Gastroesophageal sphincter (tissue), 4 donors: ENCODE results near the gene MADD. TPM values are rescaled to one million over a fixed set of nuclear protein-coding genes. Genes with fewer than 3 reads are reported as not detected.

Experiments used
- ATAC-seq: fragments of 150-250 bp; one replicate; pipeline ENCODE4 v1.9.1; 2016; ENCODE audit warnings: mild to moderate bottlenecking, moderate library complexity
- H3K27ac ChIP-seq, 4 donors: fragments of 200-600 bp; sonication (generic) in 3 of 4; 1 replicate in 3 of 4; 2 replicates in 1 of 4; pipeline ENCODE4 v1.5.1; 2016 to 2019
- H3K27me3 ChIP-seq: fragments of 200-600 bp; sonication (generic); one replicate; pipeline ENCODE4 v1.5.1; 2019
- H3K36me3 ChIP-seq, 2 donors: fragments of 200-600 bp; sonication (generic); one replicate each; pipeline ENCODE4 v1.5.1; 2019; ENCODE audit warnings: control low read depth in 1 of 2
- H3K4me1 ChIP-seq, 3 donors: fragments of 200-600 bp; sonication (generic); 1 replicate in 2 of 3; 2 replicates in 1 of 3; pipeline ENCODE4 v1.5.1; 2016 to 2019; ENCODE audit warnings: control low read depth in 2 of 3
- H3K4me3 ChIP-seq, 2 donors: fragments of 200-600 bp; sonication (generic); one replicate each; pipeline ENCODE4 v1.5.1; 2019; ENCODE audit warnings: mild to moderate bottlenecking in 1 of 2, moderate library complexity in 1 of 2
- H3K9me3 ChIP-seq, 3 donors: fragments of 200-600 bp; sonication (generic); one replicate each; pipeline ENCODE4 v1.5.1; 2017 to 2019; ENCODE audit warnings: control low read depth in 2 of 3
- CTCF ChIP-seq, 4 experiments: fragments of 200-600 bp in 2 of 4; fragments of 450-650 bp in 2 of 4; sonication (generic) in 1 of 4; IDR thresholded peaks; one replicate each; pipeline ENCODE4 v1.5.1; 2017 to 2019; ENCODE audit warnings: antibody characterized with exemption in 4 of 4, mild to moderate bottlenecking in 2 of 4, moderate library complexity in 2 of 4
- EP300 ChIP-seq: sonication (generic); formaldehyde crosslinking; IDR thresholded peaks from one replicate; pipeline ENCODE4 v1.6.1; 2017; ENCODE audit warnings: antibody characterized with exemption, mild to moderate bottlenecking
- POLR2A ChIP-seq, 2 donors: fragments of 450-650 bp; IDR thresholded peaks; one replicate each; pipeline ENCODE4 v1.6.1; 2017; ENCODE audit warnings: antibody characterized with exemption in 2 of 2, mild to moderate bottlenecking in 2 of 2, moderate library complexity in 1 of 2
- POLR2AphosphoS5 ChIP-seq: sonication (generic); formaldehyde crosslinking; IDR thresholded peaks from one replicate; pipeline ENCODE4 v1.6.1; 2017; ENCODE audit warnings: antibody characterized with exemption
- WGBS, 2 donors: methylation state at CpG; one replicate each; pipeline ENCODE4 v1.1.5; 2018; ENCODE audit warnings: low coverage in 1 of 2; 5-methylcytosine and 5-hydroxymethylcytosine counted together
- total RNA-seq, 4 donors: library from RNA; depleted of rRNA; stranded (reverse); fragments of >200 nt; gene quantifications; one replicate each; pipeline ENCODE4 v1.1.0, GENCODE V29; 2016

Gene MADD
- total RNA-seq, 4 donors from 2014 or later: 23.7 to 33.9 (median 29.4) TPM

DNA sequence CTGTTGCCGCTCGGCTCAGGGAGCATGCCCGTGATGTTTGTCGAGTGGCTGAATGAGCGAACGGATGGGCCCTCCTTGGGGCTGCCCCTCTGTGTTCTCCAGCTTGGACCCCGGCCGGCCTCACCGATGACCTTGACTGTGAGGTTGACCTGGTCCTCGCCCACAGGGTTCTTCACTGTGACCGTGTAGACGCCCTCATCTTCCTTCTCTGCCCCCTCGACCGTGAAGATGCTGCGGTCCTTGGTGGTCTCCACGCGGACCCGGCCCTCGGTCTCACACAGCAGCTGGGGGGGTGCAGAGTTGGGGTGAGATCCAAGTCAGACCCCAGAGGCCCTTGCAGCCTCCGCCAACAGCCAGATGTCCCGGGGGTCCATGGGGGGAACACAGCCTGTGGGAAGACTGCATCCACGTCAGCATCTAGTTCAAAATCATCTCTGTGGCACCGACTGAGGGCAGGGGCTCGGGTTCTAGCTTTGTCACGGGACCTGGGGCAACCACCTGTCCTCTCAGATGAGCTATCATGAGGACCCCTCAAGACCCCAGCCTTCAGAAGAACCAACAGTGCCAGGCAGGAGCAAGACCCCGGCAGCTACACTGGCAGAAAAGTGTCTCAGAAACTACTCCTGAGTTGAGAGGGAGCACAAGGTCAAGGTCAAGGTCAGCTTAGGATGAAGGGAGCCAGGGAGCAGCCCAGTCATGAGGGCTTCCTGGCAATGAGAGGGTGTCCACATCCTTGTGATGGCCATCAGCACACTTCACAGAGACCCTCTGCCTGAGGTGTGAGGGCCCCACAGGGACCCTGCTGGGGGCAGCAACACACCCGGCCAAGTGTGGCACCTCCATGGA, 68.7 kb downstream of the MADD start:
- H3K27me3 ChIP-seq: no peaks in the 10 kb centered on the region
- ATAC-seq: no peak
- 93% methylated on average over 2 of the region's 27 CpGs; no CpG with 5 or more reads in 1 of the 2 donors for WGBS, 2 donors
- H3K27ac ChIP-seq: no peak overlapping the region
- no peak overlapping the region for H3K4me3 ChIP-seq
- no peak for TF ChIP-seq EP300
- TF ChIP-seq POLR2AphosphoS5: no peak
- TF ChIP-seq CTCF (IDR thresholded peaks at IDR 0.05): no peak
- TF ChIP-seq POLR2A (IDR thresholded peaks at IDR 0.05): no peak
- no peaks in the 10 kb centered on the region for H3K36me3 ChIP-seq
- H3K9me3 ChIP-seq: no peaks in the 10 kb centered on the region
- no peaks in the 10 kb centered on the region for H3K4me1 ChIP-seq

GRCh38 chr11:47340010-47340409, 70.1 kb downstream of the MADD start:
- H3K27ac ChIP-seq: no peak overlapping the region
- ATAC-seq: no peak
- no peak overlapping the region for H3K4me3 ChIP-seq
- no peaks in the 10 kb centered on the region for H3K36me3 ChIP-seq
- no peak for TF ChIP-seq POLR2A (IDR thresholded peaks at IDR 0.05)
- TF ChIP-seq CTCF (IDR thresholded peaks at IDR 0.05): no peak
- no peak for TF ChIP-seq POLR2AphosphoS5
- TF ChIP-seq EP300: no peak
- H3K9me3 ChIP-seq: no peaks in the 10 kb centered on the region
- no peaks in the 10 kb centered on the region for H3K4me1 ChIP-seq
- 50 to 90% methylated on average over 3 to 7 of the region's 9 CpGs for WGBS, 2 donors
- H3K27me3 ChIP-seq: no peaks in the 10 kb centered on the region

GRCh38 chr11:47340980-47341775, 71.2 kb downstream of the MADD start:
- no peaks in the 10 kb centered on the region for H3K27me3 ChIP-seq
- H3K9me3 ChIP-seq: no peaks in the 10 kb centered on the region
- no peaks in the 10 kb centered on the region for H3K4me1 ChIP-seq
- no peak for TF ChIP-seq CTCF (IDR thresholded peaks at IDR 0.05)
- no peak for TF ChIP-seq EP300
- no peak for TF ChIP-seq POLR2AphosphoS5
- no peak for TF ChIP-seq POLR2A (IDR thresholded peaks at IDR 0.05)
- H3K36me3 ChIP-seq: no peaks in the 10 kb centered on the region
- H3K4me3 ChIP-seq: no peak overlapping the region
- H3K27ac ChIP-seq: no peak overlapping the region
- 66 to 67% methylated on average over 4 to 10 of the region's 18 CpGs for WGBS, 2 donors
- ATAC-seq: peak; percentile 26

GRCh38 chr11:47342036-47342803, 72.3 kb downstream of the MADD start:
- Histone ChIP-seq H3K4me1 (no peaks in the 10 kb centered on the region), H3K4me3 (no peak overlapping the region), H3K9me3 (no peaks in the 10 kb centered on the region), H3K27ac (no peak overlapping the region), H3K36me3 (no peaks in the 10 kb centered on the region), H3K27me3 (no peaks in the 10 kb centered on the region)
- no peak for TF ChIP-seq CTCF (IDR thresholded peaks at IDR 0.05)
- no peak for TF ChIP-seq EP300
- no peak for TF ChIP-seq POLR2A (IDR thresholded peaks at IDR 0.05)
- no peak for TF ChIP-seq POLR2AphosphoS5
- no peak for ATAC-seq
- 86 to 91% methylated on average over 10 to 13 of the region's 24 CpGs for WGBS, 2 donors
